Epithelial cell of umbilical artery (primary cell): ENCODE results near the gene ITGB8. TPM values are rescaled to one million over a fixed set of nuclear protein-coding genes. Genes with fewer than 3 reads are reported as not detected.

Source experiments
- total RNA-seq: library from RNA; depleted of rRNA; stranded (reverse); fragments of >200 nt; gene quantifications from 2 replicates; pipeline ENCODE4 v1.2.3, GENCODE V29; 2014

Gene ITGB8
- 1.4 and 1.9 TPM in 2 replicates for total RNA-seq

GRCh38 chr7:20330239-20330927, at the start of gene ITGB8:
ITGB8 (plus strand) TSS chr7:20330900; CDS start chr7:20331807, 907 bp downstream.

Other genes starting within 250 kb of the ITGB8 start
- gene MACC1, start 113.5 kb upstream of the ITGB8 start, total RNA-seq: not detected in 2 replicates